Endothelial cell (in vitro differentiated cells): ENCODE measurements around the gene PRRG1. TPM values are rescaled to one million over a fixed set of nuclear protein-coding genes. Genes with fewer than 3 reads are reported as not detected.

Experiments used
- DNase-seq: peaks from one replicate; pipeline ENCODE4 v3.0.0; 2021; ENCODE audit warnings: low spot score
- H3K27ac Mint-ChIP-seq: one replicate; pipeline ENCODE4 v1.8.0; 2021; ENCODE audit warnings: mixed read lengths, inconsistent platforms; ENCODE audit not compliant: unreplicated experiment
- H3K27me3 Mint-ChIP-seq: one replicate; pipeline ENCODE4 v1.8.0; 2021; ENCODE audit warnings: mild to moderate bottlenecking, moderate library complexity, mixed read lengths, inconsistent platforms; ENCODE audit not compliant: unreplicated experiment
- H3K36me3 Mint-ChIP-seq: one replicate; pipeline ENCODE4 v1.8.0; 2021; ENCODE audit warnings: mild to moderate bottlenecking, low read depth, mixed read lengths, inconsistent platforms; ENCODE audit not compliant: unreplicated experiment
- H3K4me1 Mint-ChIP-seq: one replicate; pipeline ENCODE4 v1.8.0; 2021; ENCODE audit warnings: mild to moderate bottlenecking, mixed read lengths, inconsistent platforms; ENCODE audit not compliant: unreplicated experiment
- H3K4me3 Mint-ChIP-seq: one replicate; pipeline ENCODE4 v1.8.0; 2021; ENCODE audit warnings: mild to moderate bottlenecking, mixed read lengths, inconsistent platforms; ENCODE audit not compliant: unreplicated experiment
- H3K9me3 Mint-ChIP-seq: one replicate; pipeline ENCODE4 v1.8.0; 2021; ENCODE audit warnings: mixed read lengths, inconsistent platforms; ENCODE audit not compliant: unreplicated experiment
- total RNA-seq: library from RNA; stranded (reverse); fragmentation: NEBNext Ultra II Directional; extraction: Animal tissue kit (Norgen Biotek cat#: 25700); gene quantifications from one replicate; pipeline ENCODE4 v1.2.1, GENCODE V29; 2021; ENCODE audit not compliant: unreplicated experiment
- TF ChIP-seq, protein P1 (sequence below): fragments of 200-600 bp; sonication (generic); IDR thresholded peaks from one replicate; pipeline ENCODE4 v1.5.0; 2021; ENCODE audit warnings: antibody characterized with exemption; ENCODE audit not compliant: unreplicated experiment

PRRG1 gene
- total RNA-seq, 1 donor from 2014 or later, result 16.5 TPM

DNA sequence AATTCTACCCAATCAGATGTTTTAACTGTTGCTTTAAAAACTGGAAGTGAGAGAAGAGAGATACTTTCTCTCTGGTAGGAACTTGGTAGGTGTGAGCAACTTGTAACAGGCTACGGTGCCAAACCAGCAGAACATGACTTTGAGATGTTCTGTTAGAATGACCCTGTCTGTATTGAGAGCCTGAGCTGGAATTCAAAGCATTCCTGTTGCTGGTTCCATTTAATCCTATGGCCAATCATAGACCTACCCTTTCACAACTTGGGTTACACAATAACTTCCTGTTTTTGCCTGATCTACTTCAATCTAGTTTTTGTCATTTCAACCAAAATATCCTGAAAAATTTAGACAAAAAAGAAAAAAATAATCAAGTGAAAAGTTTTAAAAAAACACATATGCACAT is 1.7 kb upstream of the PRRG1 start:
- DNase-seq, result no peak
- TF ChIP-seq, protein P1, sequence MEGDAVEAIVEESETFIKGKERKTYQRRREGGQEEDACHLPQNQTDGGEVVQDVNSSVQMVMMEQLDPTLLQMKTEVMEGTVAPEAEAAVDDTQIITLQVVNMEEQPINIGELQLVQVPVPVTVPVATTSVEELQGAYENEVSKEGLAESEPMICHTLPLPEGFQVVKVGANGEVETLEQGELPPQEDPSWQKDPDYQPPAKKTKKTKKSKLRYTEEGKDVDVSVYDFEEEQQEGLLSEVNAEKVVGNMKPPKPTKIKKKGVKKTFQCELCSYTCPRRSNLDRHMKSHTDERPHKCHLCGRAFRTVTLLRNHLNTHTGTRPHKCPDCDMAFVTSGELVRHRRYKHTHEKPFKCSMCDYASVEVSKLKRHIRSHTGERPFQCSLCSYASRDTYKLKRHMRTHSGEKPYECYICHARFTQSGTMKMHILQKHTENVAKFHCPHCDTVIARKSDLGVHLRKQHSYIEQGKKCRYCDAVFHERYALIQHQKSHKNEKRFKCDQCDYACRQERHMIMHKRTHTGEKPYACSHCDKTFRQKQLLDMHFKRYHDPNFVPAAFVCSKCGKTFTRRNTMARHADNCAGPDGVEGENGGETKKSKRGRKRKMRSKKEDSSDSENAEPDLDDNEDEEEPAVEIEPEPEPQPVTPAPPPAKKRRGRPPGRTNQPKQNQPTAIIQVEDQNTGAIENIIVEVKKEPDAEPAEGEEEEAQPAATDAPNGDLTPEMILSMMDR, result no peak
- peaks cover 6% of the 10 kb centered on the region for H3K4me1 Mint-ChIP-seq
- no peak overlapping the region for H3K4me3 Mint-ChIP-seq
- H3K9me3 Mint-ChIP-seq, result no peaks in the 10 kb centered on the region
- H3K36me3 Mint-ChIP-seq, result no peaks in the 10 kb centered on the region
- no peak overlapping the region for H3K27ac Mint-ChIP-seq
- H3K27me3 Mint-ChIP-seq, result no peaks in the 10 kb centered on the region

DNA sequence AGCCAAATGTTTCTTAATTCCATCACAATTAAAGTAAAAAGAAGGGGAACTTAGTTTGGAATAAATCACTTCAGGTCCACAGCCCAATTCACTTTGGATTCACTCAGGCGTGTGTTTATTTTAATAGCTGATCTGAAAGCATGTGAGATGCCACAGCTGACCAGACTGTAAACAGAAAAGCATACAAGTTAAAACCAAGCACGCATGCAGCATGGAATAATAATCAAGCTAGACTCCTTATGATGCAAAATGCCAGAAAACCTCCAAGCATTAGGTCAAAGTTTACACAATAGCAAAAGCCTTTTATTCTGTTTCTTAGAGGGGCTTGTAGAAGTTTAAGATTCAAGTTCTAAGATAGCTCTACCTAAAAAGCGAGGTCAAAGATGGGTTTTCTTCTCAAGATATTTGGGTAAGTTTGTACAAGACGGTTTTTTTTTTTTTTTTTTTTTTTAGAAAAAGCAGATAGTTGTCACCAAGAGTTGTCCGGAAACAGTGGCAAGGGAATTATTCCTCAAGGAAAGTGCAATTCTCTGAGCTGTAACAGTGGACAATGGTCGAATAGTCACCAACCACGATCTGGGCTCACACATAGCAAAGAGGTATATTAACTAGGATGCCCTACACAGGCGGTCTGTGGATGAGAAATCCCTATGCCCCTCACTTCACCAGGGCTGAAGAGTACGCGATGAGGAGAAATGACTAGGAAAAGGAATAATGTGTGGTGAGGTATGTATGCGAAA is 763 bp upstream of the PRRG1 start:
- Mint-ChIP-seq H3K4me3 (peak overlapping the region; percentile 93), H3K9me3 (no peaks in the 10 kb centered on the region), H3K36me3 (no peaks in the 10 kb centered on the region), H3K27me3 (no peaks in the 10 kb centered on the region), H3K4me1 (peaks cover 6% of the 10 kb centered on the region), H3K27ac (peak overlapping the region; percentile 89)
- TF ChIP-seq, protein P1, result no peak
- DNase-seq, result no peak

DNA sequence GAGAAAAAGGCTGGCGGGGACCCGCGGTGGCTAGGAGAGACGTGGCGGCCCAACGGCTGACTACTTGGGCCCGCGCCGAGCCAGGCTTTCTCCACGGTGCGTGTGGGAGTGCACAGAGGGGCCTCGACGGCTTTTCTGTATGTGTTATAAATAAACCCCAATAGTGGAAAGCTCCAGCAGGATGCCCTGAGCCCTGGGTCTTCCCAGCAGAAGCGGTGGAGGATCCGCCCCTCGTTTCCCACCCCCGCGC is 268 bp upstream of the PRRG1 start:
- peak overlapping the region; percentile 89 for H3K27ac Mint-ChIP-seq
- TF ChIP-seq, protein P1, result no peak
- H3K36me3 Mint-ChIP-seq, result no peaks in the 10 kb centered on the region
- no peak for DNase-seq
- H3K27me3 Mint-ChIP-seq, result no peaks in the 10 kb centered on the region
- no peaks in the 10 kb centered on the region for H3K9me3 Mint-ChIP-seq
- H3K4me3 Mint-ChIP-seq, result peak overlapping the region; percentile 93
- H3K4me1 Mint-ChIP-seq, result peaks cover 6% of the 10 kb centered on the region

DNA sequence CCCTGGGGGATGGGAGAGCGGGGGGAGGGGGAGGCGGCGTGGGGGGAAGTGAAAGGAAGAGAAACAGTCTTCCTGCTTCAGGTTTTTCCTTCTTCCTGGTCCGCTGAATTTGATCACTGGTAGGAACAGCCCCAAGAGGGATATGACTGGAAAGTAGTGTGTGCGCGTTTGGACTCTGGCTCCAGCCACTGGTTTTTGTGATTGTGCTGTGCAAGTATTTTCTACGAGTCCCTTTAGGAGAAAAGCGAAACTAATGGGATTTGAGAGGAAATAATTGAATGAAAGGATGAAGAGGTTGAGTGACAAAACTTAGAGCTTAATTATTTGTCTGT is 836 bp downstream of the PRRG1 start:
- H3K9me3 Mint-ChIP-seq, result no peaks in the 10 kb centered on the region
- DNase-seq, result no peak

DNA sequence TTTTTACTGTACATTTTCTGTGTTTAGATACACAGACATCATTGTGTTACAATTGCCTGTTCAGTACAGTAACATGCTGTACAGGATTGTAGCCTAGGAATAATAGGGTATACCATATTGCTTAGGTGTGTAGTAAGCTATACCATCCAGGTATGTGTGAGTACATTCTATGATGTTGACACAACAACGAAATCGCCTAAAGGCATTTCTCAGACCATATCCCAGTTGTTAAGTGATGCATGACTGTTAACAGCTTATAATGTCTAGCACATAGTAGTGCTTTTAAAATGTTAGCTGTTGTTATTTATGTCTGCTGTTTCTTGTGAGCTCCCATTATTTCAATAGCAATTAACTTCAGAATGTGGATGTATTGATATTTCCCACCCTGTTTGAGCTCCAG is 4.5 kb downstream of the PRRG1 start:
- Mint-ChIP-seq H3K27me3 (no peaks in the 10 kb centered on the region), H3K4me3 (no peak overlapping the region), H3K27ac (no peak overlapping the region), H3K9me3 (no peaks in the 10 kb centered on the region), H3K4me1 (peaks cover 5% of the 10 kb centered on the region), H3K36me3 (no peaks in the 10 kb centered on the region)
- DNase-seq, result no peak
- TF ChIP-seq, protein P1, result no peak

More for the DNA sequence above, 836 bp downstream of the PRRG1 start:
- Mint-ChIP-seq H3K27me3 (no peaks in the 10 kb centered on the region), H3K4me1 (peaks cover 6% of the 10 kb centered on the region), H3K27ac (peak overlapping the region; percentile 89), H3K4me3 (peak overlapping the region; percentile 96), H3K36me3 (no peaks in the 10 kb centered on the region)
- TF ChIP-seq, protein P1, result no peak
